Activated CD4-positive, alpha-beta T cell treated with anti-CD3 and anti-CD28 coated beads, Interleukin-2, amount 50 U/mL, for 48 hours (primary cell): ENCODE data around the gene MTA1.

Source experiments
- DNase-seq, 2 experiments: peaks; one replicate each; pipeline ENCODE4 v3.0.0-alpha.2; 2020

Gene MTA1

GRCh38 chr14:105426416-105427130, 6.9 kb downstream of the MTA1 start:
- no peak for DNase-seq

GRCh38 chr14:105427412-105427811, 7.8 kb downstream of the MTA1 start:
- no peak for DNase-seq

- DNase-seq: no peak
Measured at GRCh38 chr14:105427936-105428485, 8.4 kb downstream of the MTA1 start.

- no peak for DNase-seq
Measured at GRCh38 chr14:105430042-105430441, 10.4 kb downstream of the MTA1 start.

- DNase-seq: no peak
Measured at GRCh38 chr14:105430565-105430964, 10.9 kb downstream of the MTA1 start.

GRCh38 chr14:105431256-105431655, 11.6 kb downstream of the MTA1 start:
- DNase-seq: no peak

- no peak for DNase-seq
Measured at GRCh38 chr14:105432657-105433056, 13.0 kb downstream of the MTA1 start.

DNA sequence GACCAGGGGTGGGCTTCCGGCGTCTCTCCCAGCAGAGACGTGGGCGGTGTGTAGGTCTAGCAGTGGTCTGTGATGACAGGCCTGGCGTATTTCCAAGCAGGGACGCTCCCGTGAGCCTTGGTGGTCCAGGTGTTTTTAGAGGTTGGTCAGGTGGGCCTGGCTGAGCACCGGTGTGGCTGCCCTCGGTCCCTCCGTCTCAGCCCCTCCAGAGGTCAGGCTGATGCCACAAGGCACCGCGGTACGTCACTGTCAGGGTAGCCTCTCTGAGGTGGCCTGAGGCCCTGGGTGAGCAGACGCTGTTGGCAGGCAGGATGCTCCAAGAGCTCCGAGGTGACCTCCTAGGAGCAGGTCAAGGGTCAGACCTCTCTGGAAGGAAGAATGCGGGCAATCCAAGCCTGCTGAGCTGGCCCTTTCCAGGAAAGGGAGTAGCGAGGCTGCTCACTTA, 13.6 kb downstream of the MTA1 start:
- DNase-seq: no peak

DNA sequence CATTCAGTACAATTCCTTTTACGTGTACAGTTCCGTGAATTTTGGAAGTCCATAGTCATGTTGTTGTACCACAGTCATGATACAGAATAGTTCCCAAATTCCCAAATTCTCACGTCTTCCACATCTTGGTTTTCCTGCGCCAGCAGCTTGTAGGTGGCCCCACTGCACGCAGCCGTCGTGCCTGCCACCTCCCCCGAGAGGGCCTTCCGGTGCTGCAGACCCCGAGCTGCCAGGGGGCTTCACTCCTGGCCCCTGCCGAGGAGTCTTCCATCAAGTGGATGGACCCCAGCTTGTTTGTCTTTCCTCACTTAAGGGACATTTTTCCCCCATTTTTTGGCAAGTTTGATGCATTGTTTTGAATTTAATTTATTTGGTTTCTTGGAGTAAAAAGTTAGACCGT, 16.8 kb downstream of the MTA1 start:
- no peak for DNase-seq

DNA sequence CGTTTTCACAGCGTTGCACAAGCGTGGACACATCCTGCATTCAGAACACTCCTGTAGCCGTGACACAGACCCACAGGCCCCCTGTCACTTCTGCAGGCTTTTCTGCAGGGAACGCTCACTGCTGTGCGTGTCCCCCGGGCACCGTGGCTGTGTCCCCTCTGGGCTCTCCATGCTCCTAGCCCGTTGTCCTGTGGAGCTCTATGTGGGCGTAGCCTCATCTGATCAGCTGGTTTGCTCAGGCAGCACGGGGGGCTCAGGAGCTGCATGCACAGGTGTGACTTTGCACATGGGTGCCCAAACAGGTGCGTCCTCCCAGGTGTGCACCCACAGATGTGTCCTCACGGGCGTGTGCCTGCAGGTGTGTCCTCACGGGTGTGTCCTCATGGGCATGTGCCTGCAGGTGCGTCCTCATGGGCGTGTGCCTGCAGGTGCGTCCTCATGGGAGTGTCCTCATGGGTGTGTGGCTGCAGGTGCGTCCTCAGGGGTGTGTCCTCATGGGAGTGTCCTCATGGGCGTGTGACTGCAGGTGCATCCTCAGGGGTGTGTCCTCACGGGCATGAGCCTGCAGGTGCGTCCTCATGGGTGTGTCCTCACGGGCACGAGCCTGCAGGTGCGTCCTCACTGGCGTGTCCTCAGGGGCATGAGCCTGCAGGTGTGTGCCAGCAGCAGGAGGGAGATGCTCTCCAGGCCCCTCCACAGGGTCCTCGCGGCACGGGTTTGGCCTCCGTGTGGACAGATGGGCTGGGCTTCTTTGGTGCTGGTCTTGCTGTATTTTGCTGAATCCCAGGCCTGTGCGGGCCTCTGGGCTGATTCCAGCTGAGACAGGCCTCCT, 17.5 kb downstream of the MTA1 start:
- DNase-seq: no peak

DNA sequence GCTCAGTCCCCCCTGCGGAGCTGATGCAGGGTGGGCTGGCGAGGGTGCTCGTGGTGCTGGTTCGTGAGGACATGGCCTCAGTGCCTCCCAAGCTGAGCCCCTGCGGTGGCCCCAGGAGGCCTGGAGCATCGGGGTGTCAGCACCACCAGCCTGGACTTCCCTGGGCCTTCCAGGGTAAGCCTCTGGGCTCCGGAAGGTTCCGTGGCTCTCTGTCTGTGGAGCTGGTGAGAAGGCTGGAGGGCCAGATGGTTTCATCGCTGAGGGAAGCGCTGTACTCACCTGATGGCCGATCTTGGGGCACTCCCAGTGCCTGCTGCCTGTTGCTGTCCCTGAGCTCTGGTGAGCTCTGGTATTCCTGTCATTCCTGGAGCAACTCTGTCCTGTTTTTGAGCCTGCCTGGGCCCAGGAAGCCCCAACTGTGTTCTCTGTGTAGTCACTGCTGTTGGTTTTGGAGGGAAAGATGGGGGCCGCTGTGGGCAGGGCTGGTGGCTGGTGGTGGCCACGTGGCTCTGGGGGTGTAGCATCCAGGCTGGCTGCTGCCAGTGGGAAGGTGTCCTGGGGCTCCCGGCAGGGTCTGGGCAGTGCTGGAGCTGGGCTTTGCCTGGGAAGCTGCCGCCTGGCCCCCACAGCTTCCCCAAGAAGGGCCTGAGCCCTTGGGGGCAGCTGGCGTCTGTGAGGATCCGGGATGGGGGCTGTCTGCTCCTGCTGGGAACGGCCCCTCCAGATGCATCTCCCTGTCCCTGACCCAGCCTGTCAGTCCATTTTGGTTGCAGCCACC, 18.3 kb downstream of the MTA1 start:
- no peak for DNase-seq

GRCh38 chr14:105439179-105439578, 19.6 kb downstream of the MTA1 start:
- DNase-seq: no peak

DNA sequence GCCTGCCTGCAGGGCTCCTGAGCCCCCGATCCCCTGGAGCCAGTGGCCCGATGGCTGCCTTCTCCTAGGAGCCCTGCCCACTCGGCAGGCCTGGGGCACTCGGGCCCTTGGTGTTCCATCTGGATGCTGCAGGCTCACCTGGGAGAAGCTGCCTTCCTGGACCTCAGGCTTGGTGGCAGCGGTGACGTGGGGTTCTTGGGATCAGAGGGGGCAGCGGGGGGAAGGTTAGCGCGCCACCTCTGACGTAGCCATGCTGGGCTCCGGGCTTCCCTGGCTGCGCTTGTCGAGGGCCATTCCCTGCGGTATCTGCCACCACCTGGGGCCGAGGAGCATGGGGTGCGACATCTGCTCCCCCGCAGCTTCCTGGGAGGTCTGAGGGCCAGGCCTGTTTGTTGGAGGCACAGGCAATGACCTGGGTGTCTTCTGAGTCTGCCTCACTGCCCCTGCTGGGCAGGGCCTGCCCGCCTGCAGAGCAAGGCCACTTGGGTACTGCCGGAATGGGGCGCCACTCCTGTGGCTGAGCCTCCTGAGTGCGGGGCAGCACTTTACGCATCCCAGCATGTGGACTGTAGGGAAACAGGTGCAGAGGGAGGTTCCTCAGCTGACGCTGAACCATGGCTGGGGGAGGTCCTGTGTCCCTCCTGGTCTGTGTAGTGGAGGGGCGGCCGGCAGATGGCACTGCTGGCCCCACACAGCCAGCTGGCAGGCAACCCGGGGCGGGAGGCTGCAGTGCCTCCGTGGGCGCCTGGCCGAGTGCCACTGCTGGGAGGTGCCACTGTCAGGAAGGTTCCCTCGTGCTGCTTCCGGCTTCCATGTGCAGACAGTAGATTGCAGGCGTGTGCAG, 20.3 kb downstream of the MTA1 start:
- no peak for DNase-seq

DNA sequence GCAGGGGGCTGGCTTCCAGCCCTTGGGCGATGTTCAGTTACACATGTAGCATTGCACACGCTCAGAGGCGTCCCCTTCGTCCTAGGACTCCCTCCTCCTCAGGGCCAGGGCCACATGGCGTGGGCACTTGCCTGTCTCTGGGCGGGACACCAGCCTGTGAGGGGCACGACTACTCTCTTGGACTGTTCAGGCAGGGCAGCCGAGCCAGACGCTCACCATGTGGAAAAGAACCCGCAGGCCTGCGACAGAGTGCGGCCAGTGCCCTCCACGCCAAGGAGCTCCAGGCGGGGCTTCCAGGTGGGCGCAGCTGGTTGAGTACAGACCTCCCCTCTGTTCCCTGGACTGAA, 20.9 kb downstream of the MTA1 start:
- no peak for DNase-seq

- DNase-seq: no peak
Measured at GRCh38 chr14:105440992-105441391, 21.4 kb downstream of the MTA1 start.

DNA sequence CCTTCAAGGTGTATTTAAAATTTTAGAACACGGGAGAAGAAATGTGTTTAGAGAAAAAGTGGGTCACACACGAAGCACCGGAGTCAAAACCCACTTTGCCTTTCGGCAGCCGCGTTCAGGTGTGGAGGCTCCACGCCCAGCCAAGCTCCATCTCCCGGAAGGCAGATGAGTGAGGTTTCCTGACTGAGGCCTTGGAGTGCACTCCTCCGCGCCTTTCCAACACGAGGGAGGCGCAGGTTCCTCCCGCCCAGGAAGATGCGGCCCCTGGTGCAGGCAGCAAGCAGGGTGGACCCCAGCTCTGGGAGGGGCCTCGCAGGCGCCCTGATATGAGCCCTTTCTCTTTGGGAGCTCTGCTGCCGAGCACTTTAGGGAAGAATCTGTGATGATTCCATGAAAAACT, 22.5 kb downstream of the MTA1 start:
- no peak for DNase-seq

GRCh38 chr14:105442834-105443233, 23.2 kb downstream of the MTA1 start:
- DNase-seq: no peak

- DNase-seq: no peak
Measured at GRCh38 chr14:105444859-105445258, 25.2 kb downstream of the MTA1 start.

GRCh38 chr14:105445290-105445689, 25.7 kb downstream of the MTA1 start:
- DNase-seq: no peak

DNA sequence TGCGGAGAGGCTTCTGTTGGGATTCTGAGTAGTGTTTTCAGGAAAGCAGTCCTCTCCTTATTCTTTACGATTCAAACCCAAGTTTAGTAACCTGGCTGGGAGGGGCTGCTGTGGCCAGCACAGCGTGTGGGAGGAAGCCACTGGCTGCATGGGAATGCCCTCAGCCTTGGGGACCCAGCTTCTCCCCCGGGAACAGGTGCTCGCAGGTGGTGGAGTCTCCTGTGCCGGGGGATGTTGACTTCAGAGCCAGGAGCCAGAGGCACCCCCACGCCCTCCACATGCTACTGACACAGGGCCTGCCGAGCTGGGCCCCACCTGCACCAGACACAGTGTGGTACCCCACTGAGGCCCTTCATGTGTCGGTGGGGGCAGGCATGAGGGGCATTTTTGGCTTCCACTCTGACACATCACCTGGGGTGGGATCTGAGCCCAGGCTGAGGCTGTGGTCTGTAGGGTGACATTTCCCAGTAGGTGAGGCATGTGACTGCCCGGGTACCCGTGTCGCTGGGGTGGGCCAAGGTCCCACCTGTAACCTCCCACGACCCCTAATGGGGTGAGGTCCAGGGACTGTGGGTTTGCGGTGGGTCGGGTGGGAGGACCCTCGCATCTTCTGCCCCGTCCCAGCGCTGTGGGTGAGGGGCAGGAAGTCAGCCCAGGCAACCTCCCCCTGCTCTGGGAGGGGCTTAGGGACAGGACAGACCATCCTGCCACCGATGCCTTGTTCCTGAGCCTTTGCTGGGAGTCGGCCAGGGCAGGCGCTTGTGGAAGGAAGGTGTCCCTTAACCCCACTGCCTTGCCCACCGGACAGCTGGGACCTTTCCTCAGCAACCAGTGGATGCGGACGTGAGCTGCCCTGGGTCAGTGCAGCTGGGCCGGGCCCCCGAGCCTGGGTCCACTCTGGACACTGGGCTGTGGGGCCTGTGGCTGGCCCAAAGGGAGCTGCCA, 26.5 kb downstream of the MTA1 start:
- DNase-seq: no peak

DNA sequence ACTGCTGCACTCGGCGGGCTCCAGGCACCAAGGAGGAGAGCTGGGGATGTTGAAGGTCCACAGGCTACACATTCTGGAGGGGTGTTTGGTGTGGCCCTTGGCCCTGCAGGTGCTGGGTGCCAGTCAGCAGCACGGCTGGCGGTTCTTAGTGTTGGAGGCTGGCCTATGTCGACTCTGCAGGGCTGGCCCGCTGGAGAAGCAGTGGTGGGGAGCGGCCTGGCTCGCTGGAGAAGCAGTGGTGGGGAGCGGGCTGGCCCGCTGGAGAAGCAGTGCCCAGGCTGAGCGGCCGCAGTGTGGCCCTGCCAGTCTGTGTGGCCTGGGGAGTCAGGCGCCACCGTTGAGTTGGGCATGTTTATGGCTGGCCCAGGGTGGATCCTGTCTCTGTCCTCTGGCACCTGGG, 27.3 kb downstream of the MTA1 start:
- DNase-seq: no peak
